DLD1 (cell line): ENCODE results near the gene VTI1A.

ENCODE experiments used
- in situ Hi-C: cut with HindIII; loops from 2 replicates; pipeline ENCODE4 v1.10.0; 2017; ENCODE audit warnings: low sequenced_read_pairs

The VTI1A gene

DNA sequence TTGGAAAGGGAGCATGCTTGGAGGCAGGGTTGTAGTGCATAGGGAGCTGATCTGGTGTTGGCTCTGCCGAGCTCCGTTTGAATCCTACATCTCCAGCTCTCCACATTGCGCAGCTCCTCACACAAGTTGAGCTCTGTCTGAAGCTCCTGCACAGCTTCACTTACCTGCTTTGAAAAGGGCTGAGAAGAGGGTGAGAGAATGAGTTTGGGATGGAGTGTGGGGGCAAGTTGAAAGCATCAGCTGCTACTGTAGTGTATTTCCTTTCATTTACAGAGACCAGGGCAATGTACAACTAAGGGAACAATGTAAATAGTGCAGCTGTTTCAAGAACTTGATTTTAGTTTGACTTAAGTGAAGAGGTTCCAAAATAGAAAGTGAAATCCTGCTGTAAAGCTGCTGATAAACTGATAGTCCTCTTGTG is 88.5 kb downstream of the VTI1A start:
- in situ Hi-C loops, result loop anchor here (25.0 kb wide), 1 partner anchor 427 kb away; the partner anchor contains the start of gene TCF7L2

DNA sequence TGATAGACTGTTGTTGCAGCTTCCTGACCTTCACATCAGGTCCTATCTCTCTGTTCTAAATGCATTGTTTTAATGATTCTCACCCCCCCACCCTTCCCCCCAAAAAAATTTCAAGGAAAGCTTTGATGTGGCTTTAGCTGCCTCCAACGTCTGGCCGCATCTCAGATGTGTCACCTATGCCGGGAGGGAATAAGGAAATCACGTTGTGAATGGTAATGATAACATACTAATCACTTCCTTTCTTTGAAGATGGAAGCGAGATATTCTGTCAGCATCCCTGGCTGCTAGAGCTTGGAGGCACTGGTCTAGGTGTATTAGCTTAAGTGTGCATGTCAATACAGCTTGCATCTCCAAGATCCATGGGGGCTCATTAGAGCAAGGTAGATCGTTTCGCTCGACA is 89.6 kb downstream of the VTI1A start:
- in situ Hi-C loops, result loop anchor here (25.0 kb wide), 1 partner anchor 426 kb away; the partner anchor contains the start of gene TCF7L2

DNA sequence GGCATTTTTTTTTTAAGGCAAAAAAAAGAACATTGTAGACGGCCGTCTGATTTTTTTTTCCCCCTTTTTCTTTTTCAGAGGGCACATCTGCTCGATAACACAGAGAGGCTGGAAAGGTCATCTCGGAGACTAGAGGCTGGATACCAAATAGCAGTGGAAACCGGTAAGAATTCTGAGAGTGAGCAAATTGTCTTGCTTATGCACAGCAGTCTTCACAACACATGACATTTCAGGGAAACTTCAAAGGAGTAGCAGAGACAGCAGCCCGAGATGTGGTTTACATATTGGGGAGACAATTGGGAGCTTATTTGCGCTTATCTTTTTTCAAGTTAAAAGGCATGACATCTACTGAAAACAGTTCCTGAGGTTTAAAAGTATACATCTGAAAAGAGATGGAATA is 91.2 kb downstream of the VTI1A start:
- in situ Hi-C loops, result loop anchor here (25.0 kb wide), 1 partner anchor 424 kb away; the partner anchor contains the start of gene TCF7L2

DNA sequence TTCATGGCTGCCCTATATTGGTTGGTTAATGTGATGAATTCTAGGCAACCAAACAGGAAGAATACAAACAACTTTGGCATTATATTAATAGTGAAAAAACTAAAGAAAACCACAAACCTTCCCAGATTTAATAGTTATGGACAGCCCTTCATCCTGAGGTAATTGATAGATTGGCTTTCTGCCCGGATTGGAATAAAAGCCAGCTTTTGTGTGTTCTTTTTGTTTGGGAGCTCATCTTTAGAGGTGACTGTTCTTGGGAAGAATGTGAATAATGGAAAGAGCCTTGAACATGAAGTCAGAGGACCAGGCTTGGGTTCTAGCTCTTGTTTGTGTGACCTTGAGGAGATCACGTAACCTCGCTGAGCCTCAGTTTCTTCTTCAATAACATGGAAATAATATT is 92.3 kb downstream of the VTI1A start:
- in situ Hi-C loops, result loop anchor here (25.0 kb wide), 1 partner anchor 423 kb away; the partner anchor contains the start of gene TCF7L2

DNA sequence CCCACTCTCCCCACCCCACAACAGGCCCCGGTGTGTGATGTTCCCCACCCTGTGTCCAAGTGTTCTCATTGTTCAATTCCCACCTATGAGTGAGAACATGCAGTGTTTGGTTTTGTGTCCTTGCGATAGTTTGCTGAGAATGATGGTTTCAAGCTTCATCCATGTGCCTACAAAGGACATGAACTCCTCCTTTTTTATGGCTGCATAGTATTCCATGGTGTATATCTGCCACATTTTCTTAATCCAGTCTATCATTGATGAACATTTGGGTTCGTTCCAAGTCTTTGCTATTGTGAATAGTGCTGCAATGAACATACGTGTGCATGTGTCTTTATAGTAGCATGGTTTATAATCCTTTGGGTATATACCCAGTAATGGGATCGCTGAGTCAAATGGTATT is 95.8 kb downstream of the VTI1A start:
- in situ Hi-C loops, result loop anchor here (25.0 kb wide), 1 partner anchor 419 kb away; the partner anchor contains the start of gene TCF7L2

DNA sequence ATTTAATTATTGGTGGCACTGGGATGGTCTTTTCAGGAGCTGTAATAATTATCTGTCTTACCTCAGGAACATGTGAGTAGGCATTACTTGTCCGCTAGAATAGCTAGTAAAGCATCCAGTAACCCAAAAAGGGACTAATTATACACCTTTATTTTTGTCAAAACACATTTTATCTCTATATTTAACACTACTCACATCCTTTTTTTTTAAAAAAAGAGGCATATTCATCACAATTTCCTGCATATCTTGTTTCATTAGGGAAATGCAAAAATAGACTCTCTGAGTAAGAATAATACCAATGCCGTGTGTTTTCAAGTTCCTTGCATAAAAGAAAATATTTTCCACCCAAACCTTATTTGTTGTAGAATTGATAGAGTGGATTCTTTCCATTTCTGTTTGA is 99.5 kb downstream of the VTI1A start:
- in situ Hi-C loops, result loop anchor here (25.0 kb wide), 1 partner anchor 416 kb away; the partner anchor contains the start of gene TCF7L2

DNA sequence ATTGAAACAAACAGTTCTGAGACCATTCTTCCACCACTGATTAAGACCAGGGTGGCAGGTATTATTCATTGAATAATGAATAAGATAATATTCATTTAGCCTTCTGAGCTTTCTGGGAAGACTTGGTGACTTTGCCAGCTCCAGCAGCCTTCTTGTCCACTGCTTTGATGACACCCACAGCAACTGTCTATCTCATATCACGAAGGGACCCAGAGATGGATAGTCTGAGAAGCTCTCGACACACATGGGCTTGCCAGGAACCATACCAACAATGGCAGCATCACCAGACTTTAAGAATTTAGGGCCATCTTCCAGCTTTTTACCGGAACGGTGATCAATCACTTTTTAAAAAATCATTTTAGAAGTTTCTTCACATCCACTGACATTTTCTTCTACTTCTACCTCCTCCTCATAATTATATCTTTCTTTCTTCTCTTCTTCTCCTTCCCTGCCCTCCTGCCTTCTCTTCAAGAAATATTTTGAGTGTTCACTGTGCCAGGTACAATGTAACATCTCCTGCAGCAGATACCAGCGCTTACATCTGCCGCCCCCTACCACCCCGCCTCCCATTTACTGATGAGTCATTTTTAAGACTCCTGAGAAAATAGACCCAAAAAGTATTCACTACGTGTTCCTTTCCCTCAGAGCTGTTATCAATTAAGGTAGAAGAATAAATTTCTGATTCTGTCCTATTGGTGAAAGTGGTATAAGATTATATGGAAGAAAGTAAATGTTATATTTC is 101.7 kb downstream of the VTI1A start:
- in situ Hi-C loops, result loop anchor here (25.0 kb wide), 1 partner anchor 414 kb away; the partner anchor contains the start of gene TCF7L2

DNA sequence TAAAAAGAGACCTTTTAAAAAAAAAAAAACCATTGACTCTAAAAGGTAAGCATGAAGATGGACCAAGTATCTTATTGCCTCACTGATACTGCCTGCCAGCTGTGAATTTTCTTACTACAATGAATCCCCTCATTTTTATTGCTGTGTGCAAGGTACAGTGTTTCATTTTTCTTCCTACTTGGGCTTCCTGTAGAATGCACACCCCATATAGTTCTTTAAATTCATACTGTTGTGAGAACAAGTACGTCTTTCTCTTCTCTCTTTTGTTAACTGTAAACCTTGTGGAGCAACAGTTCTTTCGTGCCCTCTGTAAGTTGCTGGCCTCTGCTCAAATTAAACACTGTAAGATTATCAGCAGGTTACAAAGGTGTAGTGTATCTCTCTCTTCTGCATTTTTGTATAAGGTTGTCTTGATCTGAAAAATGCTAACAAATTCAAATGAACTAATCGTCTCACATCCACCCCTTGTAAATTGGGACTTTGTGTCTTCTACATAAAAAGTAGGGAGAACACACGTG is 105.6 kb downstream of the VTI1A start:
- in situ Hi-C loops, result no loop called here

DNA sequence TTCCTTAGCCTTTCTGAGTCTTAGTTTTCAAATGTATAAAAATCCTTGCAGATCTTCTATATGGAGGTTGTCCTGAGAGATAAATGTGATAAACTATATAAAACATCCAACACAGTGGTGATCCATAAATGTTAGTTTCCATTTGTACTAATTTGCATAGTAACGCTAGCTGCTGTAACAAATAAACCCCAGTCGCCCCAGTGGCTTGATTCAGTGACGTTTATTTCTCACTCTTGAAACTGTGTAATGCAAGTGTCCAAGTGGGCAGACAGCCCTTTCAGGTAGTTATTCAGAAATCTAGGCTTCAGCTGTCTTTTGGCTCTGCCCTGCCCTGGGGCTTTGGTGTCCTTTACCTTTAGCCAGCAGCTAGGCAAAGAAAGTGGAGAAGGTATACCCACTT is 106.3 kb downstream of the VTI1A start:
- in situ Hi-C loops, result no loop called here

DNA sequence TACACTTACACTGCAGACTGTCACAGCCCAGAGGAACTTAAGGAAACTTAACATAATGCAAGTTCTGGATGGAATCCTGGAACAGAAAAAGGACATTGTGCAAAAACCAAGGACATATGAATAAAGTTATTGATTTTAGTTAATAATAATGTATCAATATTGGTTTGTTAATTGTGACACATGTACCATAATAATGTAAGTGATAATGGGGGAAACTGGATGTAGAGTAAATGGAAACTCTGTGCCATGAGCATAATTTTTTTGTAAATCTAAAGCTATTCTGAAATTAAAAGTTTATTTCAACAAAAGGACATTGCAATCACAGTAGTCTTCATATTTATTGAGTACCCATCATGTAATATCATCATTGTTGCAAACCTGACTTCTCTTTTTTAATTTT is 107.2 kb downstream of the VTI1A start:
- in situ Hi-C loops, result no loop called here

DNA sequence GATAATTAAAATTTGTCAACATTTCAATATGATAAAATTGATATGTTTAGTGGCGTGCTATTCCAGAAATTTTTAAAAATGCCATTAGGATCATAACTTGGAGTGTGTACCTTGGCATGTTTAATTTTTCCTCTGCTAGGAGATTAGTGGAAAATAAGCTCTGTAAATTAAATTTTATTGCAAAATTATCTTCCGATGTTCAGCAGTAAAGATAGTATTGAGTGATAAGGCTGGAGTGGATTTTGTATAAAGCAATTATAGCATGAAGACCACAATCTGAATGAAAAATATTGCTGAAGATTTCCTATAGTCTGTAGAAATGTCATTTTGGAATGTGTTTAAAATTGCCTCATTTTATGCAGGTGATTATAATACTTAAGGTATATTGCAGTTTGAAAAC is 110.2 kb downstream of the VTI1A start:
- in situ Hi-C loops, result no loop called here

DNA sequence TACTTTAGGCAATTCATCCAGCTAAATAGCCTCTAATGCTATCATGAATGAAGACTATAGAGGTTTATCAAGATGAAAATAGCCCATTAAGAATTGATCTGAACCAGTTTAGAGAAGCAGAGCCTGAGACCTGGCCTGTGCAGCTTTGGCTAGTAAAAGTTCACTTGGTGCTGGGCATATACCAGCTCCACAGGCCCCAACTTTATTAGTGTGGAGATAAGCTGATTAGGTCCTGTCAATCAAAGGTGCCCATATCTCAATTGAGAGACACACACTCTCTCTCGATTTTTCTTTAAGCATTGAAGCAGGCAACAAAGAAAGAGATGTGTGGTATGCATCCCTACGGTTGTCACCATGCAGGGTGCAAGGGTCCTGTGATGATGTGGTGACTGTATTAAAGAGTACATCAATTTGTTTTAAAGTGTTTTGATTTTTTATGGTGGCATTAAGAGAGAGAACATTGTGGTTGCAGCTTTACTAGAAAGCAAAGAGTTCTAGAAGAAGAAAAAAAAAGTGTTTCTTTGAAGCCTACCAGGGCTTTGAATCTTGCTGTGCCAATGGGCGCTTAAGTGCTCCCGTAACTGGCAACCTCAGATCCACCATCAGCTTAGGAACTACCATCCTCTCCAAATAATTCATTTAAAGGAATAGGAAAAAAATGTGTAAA is 111.6 kb downstream of the VTI1A start:
- in situ Hi-C loops, result no loop called here

DNA sequence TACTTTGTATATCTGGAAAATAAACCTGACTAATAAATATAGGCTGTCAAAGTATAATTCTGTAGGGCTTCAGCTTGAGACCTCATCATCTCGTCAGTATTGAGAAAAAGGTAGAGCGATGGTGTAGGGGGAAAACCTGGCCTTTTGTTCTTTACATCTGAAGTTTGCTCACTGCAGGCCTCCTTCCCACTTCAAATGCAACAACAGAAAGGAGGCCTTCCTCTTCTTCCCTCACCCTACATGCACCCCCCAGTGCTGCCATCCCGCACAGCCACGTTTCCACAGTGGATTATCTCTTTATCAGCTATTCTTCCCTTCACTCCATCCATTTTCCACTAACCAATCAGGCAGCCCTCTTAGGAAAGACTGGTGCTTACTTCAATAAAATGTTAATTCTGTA is 112.3 kb downstream of the VTI1A start:
- in situ Hi-C loops, result no loop called here

DNA sequence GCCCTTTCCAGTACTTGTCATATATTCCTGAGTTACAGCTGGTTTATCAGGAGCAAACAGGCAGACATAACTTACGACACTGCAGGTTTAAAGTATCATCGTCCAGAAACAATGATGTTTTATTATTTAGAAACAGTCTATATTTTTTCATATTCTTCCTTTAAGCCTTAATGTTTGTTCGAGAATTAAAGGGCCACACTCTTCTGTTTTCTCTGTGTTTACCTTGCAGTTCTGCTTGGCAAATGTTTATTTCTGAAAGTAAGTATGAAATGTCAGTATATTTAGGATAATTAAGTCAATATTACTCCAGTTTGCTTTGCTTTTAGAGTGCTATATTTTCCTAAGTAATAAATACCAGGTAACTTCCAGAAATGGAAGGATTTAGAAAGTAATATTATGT is 115.1 kb downstream of the VTI1A start:
- in situ Hi-C loops, result no loop called here

DNA sequence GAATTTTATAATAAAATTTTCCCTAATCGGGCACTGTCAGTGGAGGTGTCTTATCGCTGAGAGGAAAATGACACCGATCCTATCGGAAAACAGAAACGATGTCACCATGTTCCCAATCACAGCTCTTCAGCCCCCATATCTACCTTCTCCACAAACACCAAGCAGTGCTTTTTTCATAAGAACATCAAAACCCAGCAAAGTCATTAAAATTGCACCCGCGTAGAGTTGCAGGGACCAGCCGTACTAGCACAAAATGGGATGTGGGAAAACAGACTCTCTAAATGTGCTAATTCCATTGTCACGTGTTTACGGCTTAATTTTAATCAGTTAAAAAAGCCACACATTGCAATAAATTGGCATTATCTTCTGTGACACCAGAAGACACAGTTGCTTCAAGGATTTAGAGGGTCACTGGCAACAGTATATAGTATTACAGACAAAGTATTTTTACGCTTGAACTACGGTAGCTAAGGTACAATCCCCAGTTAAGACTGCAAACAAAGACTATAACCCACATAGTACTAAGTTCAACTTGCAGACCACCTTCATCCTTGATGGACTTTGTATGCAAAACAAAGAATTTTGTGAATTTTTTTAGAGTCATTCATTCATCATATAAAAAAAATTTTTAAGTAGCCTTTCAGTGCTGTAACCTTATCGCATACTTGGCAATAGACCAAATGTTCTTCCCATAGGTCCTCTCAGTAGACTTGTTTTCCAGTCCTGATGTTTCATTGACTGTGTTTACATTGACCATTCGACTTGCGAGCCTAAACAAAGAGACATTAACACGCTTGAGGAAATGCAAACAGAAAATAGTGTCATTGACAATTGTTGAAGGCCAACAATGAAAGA is 116.0 kb downstream of the VTI1A start:
- in situ Hi-C loops, result no loop called here

DNA sequence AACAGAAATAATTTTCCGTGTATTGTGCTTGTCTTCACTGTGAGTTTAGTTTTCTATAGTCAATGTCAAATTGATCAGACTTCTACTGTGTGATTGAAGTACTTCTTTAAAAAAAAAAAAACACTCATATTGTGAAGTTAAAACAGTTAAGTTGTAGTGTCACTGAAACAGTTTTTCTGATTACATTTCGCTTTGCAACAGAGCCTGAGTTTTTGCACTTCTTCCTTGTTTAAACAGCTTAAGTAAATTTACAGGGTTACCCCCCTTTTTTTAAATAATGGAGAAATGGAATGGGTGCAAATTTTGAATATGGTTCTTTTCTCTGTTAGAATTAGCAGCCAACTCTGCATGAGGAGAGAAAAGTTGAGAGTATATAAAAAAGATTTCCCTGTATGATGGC is 117.3 kb downstream of the VTI1A start:
- in situ Hi-C loops, result no loop called here

DNA sequence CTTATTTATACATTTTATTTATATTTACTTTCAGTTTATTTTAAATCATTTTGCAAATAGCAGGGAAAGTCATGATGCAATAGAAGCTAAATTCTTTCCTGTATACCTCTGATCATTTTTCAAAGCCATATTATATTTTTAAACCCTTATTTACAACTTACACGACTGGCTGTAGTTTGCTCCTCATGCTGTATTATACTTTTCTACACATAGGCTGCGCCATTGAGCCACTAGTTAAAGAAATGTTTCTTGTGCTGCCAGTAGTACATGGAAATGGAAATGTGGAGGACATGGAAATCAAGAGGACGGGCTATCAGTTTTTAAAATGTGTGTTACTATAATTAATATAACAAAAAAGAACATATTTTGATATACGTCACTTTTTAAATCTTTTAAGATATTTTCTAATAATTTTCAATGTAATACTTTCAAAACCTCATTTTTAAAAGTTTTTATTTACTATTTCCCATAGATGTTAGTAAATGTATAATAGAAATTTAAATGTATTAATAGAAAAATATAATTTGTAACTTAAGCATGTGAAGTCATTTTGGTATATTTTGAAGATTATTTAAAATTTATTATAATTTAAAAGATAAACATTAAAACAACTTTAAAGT is 118.5 kb downstream of the VTI1A start:
- in situ Hi-C loops, result no loop called here

DNA sequence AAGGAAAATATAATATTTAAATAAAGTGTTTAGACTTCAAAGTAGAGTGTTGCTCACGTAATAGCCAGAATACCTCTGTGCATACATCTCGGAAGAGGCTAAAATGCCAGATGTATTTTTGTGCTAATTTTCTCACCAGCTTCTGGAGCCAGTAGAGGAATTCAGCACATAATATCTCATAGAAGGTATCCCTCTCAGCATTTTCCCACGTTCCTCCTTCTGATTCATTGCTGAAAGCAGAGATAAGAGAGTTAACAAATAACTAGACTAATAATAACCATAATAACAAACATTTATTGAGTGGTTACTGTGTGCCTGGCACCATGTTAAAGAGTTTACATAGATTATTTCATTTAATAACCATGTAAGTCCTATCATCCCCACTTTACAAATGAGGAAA is 123.6 kb downstream of the VTI1A start:
- in situ Hi-C loops, result no loop called here

DNA sequence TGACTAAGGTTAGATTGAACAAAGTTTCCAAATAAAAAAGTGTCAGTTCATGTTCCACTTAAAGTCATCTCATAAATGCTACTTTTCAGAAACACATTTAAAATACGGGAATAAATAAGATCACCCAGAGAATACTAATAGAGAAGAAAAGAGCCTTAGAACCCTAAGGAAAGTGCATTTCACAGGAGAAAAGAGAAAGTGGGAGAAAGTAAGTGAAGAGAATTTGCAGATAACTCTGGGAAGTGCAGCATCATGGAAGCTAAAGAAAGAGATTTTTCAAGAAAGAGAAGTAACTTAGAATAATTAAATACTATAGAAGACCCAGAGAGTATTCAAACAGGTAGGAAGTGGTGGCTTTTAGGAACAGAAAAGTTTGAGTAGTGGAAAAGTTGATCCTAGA is 132.6 kb downstream of the VTI1A start:
- in situ Hi-C loops, result no loop called here

DNA sequence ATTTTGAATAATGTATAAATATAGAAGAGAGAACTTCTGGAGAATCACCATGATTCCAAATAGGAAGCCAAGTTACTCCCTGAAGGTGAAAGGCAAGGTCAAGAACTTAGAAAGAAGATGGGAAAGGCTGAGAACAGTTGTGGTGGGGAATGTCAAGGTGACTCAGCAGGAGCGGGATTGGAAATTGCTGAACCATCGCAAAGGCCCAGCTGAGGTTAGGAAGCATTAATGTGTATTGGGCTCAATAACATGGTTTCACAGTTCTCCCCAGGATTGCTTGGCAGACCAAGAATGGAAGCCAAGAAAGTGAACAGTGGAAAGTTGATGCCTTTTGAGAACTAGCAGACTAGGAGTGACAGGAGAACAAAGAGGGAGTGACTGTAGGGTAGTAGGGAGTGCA is 133.3 kb downstream of the VTI1A start:
- in situ Hi-C loops, result no loop called here
